ENCODE results near the gene EPHB2.

- TF ChIP-seq POLR2A (IDR thresholded peaks at IDR 0.05; ENCODE audit: low read depth, low read length) (no peak), SMC3 (IDR thresholded peaks at IDR 0.05; ENCODE audit: low read depth, low read length) (no peak), MAFK (IDR thresholded peaks at IDR 0.05; ENCODE audit: low read depth, low read length) (no peak), CHD1 (IDR thresholded peaks at IDR 0.05; ENCODE audit: low read depth, low read length) (no peak), CEBPB (IDR thresholded peaks at IDR 0.05; ENCODE audit: low read depth, low read length) (no peak), RCOR1 (IDR thresholded peaks at IDR 0.05; ENCODE audit: insufficient replicate concordance, low read length) (no peak), BHLHE40 (IDR thresholded peaks at IDR 0.05; ENCODE audit: low read depth, low read length) (no peak), RFX5 (IDR thresholded peaks at IDR 0.05; ENCODE audit: low read depth, low read length) (no peak), MAZ (IDR thresholded peaks at IDR 0.05; ENCODE audit: borderline replicate concordance, low read depth, low read length) (no peak), FOS (IDR thresholded peaks at IDR 0.05; ENCODE audit: low read depth, low read length) (no peak), NFE2L2 (IDR thresholded peaks at IDR 0.05; ENCODE audit: low read depth, low read length) (no peak), ELK1 (IDR thresholded peaks at IDR 0.05; ENCODE audit: borderline replicate concordance, low read depth, low read length) (no peak)
- TF ChIP-seq, protein P1, sequence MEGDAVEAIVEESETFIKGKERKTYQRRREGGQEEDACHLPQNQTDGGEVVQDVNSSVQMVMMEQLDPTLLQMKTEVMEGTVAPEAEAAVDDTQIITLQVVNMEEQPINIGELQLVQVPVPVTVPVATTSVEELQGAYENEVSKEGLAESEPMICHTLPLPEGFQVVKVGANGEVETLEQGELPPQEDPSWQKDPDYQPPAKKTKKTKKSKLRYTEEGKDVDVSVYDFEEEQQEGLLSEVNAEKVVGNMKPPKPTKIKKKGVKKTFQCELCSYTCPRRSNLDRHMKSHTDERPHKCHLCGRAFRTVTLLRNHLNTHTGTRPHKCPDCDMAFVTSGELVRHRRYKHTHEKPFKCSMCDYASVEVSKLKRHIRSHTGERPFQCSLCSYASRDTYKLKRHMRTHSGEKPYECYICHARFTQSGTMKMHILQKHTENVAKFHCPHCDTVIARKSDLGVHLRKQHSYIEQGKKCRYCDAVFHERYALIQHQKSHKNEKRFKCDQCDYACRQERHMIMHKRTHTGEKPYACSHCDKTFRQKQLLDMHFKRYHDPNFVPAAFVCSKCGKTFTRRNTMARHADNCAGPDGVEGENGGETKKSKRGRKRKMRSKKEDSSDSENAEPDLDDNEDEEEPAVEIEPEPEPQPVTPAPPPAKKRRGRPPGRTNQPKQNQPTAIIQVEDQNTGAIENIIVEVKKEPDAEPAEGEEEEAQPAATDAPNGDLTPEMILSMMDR (conservative IDR thresholded peaks at IDR 0.05; ENCODE audit: low read depth, low read length): no peak
Observed at GRCh38 chr1:22778408-22778807, 67.8 kb downstream of the EPHB2 start.

Data from IMR-90 (cell line).